Right forelimb (tissue), 1 donor: ENCODE results near the gene ST7.

ENCODE experiments used
- DNase-seq: peaks from one replicate; pipeline ENCODE4 v3.0.0-alpha.2; 2018

Gene ST7

DNA sequence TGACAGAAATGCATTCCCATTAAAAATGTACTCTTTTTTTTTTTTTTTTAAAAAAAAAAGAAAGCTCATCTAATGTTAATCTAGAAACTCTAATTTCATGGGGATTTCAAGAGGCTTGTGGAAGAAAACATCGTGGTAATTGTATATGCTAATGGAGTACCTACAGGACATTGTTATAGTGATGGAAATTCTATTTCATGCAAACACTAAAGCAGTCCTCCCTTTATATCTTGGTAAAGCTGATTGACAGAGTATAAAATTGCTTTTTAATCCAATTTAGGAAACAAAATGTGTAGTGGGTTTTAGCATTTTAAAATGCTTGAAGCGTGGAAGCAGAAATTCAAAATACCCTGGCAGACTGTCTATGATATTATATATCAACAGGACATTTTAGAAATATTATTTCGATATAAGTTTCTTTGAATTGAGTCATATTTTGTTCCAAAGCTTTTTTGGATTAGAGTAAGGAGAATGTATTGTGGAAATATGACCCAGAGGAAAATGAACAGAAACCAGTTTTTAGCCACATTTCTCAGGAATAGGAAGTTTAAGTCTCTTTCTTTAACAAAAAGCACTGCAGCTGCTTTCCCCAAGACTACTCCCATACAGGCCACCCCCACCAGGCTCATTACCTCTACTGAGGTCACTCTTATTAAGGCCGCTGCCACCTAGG lies 247.6 kb downstream of the ST7 start:
- DNase-seq = no peak

DNA sequence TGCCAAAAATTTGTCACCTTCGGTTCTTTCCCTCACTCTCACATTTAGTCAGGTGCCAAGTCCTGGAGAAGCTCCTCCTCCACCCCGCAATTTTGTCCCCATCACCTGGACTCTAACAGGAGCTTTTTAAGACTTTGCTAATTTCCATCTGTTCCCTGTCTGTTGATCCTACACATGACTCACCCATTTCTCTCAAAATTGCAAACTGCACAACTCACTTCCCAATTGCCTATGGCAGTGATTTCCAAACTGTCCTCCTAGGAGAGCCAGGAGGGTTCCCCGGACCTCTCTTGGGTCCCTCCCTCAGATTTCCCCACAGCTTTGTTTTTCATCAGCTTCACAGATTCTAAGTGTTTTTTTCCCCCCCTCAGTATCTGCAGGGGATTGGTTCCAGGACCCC lies 249.2 kb downstream of the ST7 start:
- no peak for DNase-seq

DNA sequence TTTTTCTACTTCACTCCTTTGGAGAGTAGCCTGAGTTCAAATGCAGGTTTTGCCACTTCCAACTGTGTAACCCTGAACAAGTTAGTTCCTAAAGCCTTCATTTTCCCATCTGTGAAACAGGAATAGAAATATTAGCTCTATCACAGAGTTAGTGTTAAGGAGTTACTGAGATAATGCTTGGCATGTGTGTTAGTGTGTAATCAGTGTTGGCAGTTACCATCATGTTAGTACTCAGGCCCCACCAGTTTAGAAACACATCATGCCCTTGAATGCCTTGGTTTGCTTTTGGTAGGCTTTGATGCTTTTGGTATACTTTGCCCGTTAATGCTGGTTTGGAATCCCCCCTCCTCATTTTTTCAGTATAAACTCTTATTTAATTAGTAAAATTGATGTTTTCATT lies 249.9 kb downstream of the ST7 start:
- no peak for DNase-seq

DNA sequence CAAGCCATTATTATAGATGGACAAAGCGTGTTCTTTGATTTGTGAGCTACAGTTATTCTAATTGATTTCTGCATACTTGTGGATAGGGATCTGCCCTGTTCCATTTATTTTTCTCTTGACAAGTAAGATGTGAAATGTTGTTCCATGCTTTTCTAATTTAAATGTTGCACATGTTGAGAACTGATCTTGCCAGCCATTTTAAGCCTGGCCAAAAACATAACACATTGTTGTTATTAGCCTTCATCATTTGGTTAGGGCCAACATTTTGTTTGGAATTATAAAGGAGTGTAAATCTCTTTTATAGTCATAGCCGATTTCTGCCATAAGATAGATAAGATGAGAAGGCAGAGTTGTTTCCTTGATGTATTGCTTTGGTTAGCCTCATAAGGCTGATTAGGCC lies 252.6 kb downstream of the ST7 start:
- DNase-seq = no peak

DNA sequence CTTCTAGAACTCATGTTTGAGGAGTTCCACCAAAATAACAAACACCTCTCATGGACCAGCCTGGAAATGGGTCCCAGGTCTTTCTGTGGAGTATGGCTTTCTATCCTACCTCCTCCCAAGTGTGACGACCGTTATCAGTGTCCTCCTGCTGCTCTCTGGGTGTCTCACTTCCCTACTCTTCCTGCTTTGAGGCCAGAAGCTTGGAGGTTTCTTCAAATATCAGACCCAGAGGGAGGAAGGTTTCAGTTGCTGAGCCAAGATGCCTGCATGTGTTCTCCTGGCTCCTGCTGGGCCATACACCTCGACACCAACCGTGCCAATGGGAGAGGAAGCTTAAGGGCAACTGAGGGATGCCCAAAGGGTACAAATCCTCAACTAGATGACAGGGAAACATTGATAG lies 255.0 kb downstream of the ST7 start:
- no peak for DNase-seq

DNA sequence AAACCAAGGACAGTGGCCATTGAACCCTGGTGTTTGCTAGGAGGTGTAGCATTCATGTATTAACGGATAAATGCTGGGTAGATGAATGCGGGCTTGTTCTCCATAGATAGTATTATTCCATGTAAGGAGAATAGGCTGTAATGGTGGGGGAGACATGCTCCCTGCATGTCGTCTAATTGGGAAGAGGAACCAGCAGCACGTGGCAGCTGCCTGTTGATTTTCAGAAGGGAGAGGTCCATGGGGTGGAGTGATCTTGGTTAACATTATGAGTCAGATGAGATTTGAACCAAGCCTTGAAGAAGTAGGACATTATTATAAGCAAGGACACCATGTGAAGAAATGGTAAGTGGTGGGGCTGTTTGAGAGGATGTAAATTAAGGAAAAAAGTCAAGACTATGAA lies 257.1 kb downstream of the ST7 start:
- no peak for DNase-seq

DNA sequence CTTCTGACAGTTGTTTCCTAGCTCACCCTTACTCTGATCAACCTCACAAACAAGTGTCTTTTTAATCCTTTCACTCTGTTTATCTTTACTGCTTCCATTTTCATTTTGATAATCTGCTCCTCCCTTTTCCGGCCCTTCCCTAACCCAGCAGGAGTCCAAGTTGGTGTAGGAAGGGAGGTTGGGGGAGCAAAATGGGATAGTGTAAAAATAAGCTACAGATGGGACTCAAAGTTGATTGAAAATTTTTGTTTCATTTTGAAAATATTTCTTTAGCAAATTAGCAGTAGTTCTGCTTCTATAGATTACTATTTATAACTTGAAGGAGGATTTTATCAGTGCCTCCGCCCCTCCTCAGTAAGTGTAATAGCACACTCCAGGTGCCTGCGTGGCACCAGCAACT lies 257.6 kb downstream of the ST7 start:
- no peak for DNase-seq

DNA sequence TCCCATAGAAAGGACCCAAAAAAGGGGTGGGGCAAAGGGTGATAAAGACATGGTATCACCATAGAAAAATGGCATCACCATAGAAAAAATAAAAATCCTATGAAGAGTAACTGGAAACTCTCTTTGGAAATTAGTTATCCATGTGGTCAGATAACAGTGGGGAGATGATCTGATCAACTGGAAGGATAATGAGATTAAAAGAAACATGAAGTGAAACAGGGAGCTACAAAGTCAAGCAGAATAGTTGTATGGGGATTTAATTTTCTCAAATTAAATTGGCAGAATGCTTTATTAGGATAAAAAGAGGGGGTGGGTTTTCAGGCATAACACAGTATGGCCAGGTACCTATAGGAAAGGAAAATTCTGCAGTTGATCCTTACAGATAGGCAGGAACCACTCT lies 258.3 kb downstream of the ST7 start:
- no peak for DNase-seq

DNA sequence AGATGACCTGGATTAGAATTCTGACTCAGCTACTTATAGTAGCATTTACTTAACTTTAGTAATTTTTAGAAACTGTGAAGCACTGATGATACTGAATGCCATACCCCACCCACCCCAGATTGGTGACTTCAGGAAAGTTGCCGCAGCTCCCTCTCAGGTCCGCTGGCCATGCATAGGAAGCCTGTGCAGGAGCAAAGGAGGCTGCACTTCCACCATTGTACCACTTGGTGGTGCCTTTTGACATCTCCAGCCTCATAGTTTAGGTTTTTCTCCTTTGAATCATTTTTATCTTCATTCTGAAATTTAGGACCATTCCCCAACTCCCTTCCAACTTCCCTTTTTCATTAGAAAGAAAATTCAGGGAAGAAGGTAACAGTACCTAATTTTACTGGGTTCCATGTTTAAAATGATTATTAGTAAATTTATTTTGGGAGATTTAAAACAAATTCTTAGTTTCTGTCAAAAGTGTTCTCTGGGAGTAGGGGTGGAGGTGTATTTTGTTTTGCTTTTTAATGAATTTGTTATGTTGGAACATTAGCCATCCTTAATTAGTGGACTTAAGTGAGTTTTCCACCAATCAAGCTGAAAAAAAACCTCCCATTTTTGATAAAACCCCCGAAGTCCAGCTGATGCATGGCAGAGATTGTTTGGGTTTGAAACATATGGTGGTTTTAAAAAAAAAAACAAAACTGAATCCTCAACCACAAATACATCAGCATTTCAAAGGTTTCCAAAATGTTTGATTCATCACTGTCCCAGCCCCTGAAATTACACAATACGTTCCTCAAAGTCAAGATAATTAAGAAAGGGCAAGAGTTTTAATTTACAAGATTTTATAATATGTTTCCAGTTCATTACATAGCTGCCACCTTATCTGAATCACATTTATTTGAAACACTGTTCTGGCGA lies 259.9 kb downstream of the ST7 start:
- DNase-seq = peak; percentile 61

DNA sequence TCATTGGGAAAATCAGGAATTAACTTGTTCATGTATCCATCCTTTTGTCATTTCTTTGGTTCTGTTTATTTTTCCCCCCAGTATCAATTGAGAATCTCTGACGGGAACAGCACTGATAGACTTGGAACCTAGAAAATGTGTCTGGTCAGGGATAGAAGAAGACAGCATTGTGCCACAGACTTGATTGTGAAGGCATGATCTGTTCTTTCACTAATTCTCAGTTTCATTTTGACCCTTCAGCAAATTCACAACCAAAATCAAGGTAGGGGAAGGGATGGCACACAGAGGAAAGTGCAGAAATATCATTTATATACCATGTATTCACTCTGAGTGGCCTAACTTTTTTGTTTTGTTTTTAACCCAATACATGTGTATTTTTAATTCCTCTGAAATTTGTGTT lies 262.7 kb downstream of the ST7 start:
- DNase-seq = no peak

DNA sequence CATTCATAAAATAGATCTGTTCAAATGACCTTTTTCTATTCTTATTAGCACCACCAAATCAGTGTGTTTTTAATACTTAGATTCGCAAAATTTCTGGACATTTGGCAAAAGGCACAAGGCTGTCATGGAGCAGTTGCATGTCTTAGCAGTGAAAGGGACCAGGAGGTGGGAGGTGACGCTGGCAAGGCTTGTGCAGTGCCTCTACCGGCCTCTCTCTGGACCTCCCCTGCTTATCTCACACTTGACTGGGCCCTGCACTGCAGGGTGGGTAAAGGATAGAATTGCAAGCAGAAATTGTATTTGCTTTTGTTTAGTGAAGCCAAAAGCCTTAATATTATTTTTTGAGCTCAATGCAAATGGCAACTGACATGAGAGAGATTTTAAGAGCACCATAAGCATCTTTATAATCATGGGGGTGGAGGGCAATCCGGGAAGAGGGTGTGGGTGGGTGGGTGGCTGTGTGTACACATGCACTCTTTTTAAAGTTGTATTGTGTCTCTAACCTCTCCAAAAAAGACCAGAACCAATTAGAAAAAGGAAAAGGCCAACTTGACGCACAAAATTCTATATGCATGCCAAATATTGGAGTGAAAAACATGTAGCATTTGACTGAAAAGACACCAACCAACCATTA lies 263.3 kb downstream of the ST7 start:
- no peak for DNase-seq

DNA sequence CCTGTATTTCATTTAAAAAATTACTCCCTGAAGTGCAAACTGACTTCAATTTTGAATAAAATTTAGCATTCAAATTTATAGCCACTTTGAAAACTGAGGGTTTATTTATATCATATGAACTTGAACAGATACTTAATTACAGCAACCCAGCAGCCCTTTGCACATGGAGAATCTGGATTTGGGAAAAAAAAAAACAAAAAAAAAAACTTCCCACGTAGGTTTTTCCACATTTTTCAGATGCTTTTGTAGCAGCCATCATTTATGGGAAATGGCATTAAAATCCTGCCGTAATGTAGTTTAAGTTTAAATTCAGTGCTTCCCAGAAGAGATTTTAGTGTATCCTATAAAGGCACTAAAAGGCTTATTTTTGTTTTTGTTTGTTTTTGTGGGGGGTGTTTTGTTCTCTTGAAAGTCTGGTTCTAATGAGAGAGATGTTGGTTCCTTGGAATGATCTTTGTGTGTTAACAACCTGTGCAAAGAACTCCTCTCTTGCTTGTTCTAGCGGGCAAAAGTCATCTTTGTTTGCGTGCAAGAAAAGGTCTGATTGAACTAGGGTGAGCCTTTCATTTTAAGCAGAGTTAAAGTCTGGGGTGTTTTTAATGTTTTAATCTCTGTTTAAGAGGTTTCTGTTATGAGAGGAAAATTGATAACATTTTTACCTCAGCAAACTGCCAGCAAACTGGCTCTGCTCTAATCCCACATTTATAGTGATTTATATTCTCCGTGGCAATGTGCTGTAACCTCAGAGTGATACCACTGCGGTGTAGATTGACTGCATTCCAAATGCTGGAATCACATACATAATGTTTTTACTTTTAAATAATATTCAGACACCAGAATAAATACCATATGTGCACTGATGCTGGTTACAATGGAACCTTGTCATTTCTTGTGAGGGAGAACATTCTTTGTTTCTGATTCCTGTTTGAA lies 264.1 kb downstream of the ST7 start:
- no peak for DNase-seq

DNA sequence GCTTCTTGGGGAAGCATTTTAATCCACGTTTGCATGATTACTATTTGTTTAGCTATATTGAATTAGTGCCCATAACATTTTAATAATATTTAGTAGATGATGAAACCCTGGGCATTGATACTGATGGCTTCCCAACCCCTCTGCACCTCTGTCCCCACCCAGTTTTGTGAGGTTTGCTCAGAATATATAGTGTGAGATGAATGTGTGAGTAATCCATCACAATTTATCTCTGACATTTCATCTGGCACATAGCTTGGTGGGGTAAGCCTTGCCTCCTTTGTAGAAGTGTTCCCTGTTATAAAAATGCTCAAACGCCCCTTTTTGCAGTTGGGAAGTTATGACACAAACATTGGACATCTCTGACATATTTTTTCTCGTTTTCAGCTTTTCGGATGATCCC lies 265.4 kb downstream of the ST7 start:
- DNase-seq = no peak

DNA sequence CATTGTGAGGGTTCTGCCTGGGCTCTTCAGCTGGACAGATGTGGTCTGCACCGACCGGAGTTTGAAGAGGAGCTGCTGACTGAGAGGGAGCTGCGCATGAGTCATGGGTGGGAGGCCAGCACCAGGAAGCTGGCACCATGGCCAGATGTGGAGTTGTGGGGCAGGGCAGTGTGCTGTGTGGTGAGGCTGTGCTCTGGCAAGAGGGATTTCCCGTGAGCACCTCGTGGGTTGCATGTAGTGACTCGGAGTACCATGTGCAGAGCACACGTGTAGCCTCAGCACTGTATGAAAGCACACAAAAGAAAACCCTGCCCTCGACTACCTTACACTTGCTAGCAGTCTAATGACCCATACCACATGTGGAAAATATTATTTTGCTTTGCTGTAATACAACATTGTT lies 266.2 kb downstream of the ST7 start:
- no peak for DNase-seq

DNA sequence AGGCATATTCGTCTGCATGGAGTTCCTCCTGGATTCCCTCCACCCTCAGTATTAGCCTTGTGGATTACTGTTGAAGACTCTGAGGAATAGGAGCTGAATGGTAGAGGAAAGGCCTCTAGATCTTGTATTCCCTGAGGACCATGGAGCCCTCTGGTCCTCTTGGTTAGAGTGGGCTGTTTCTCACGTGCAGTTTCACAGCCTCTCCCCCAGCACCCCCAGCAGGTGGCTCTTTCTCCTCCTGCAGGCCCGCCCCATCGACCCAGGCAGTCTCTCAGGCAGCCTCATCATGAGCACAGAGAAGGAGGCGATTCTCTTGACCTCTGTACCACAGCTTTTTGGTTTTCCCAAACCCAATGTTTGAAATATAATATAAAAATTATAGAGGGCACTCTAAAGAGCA lies 267.5 kb downstream of the ST7 start:
- no peak for DNase-seq

DNA sequence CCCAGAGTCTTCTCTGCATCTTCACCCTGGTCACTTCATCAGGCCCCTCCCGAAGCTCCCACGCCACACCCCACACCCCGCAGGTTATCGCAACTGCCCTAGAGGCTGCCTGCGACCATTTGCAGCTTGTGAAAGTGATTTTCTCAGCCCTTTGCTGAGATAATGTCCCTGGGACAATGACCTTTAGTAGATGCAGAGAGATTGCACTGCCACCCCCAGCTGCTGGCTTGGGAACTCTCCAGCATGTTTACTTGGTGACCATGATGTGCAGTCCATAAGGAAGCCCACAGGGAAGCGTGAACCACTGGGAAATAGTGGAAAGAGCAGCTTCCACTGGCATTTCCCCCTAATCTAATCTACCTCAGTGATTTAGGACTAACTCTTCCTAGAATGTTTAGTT lies 272.2 kb downstream of the ST7 start:
- no peak for DNase-seq

DNA sequence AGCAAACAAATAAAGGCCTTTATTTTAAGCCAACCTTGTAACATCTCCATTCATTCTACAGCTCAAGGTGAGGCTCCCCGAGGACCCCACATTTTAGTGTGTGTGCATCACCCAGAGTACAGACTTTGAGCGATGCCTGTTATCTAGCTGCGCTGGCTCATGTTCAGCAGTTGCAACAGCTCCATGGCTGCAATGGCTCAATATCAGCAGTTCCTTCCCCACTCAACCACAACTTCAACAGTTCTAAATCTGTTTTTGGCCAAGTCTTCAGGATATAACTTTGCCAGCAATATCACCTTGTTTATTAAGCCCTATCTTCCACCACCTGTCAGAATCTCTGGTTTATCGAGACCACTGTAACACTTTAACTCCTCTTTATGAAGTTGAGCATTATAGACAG lies 273.8 kb downstream of the ST7 start:
- DNase-seq = no peak

DNA sequence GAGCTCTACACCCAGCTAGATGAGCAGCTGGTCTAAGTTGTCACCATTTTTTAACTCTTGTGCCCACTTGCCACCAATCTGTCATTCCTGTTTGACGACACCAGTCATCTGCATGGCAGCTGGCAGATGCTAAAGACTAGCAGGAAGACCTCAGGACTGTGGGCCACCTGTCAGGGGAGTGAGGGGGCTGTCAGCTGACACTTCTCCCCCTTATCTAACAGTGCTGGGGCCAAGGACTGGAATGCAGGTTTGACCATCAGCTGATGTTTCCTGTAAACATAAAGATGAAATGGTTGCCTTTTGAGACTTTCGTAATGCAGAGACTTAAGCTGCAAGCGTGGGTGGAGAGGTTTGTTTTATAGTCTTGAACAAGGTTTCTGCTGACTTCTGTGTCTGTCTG lies 276.0 kb downstream of the ST7 start:
- DNase-seq = peak; percentile 50

DNA sequence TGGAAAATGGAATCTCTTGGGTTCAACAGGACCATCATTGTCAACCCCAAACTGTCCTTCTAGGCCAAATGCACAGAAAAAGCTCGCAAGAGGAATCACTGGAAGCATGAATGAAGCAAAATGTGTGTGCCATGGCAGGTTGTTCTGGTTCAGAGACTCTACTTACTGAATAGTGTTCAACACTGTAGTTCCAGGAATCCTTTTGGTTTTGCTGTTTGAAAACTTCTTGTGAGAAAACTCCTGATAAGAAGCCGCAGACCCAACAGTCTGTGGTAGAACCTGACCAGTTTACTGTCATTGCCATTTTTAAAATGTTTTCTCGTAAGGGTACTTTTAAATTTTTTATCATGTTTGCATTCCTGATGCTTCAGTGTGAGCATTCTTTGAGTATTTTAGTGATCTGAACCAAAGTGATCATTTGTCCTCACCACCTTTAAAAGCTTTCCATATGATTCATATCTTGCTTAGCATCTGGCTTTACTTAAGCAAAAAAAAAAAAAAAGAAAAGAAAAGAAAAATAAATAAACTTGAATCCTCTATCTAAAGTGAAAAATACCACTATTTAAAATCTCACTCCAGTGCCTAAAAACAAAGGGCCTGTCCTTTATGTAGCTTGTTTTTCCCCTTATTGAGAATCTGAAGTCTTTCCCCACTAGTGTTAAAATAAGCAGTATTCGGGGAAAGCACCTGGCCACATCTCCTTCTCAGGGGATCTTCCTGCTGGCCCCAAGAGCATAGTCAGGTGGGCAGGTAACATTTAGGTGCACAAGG lies 277.2 kb downstream of the ST7 start:
- no peak for DNase-seq

DNA sequence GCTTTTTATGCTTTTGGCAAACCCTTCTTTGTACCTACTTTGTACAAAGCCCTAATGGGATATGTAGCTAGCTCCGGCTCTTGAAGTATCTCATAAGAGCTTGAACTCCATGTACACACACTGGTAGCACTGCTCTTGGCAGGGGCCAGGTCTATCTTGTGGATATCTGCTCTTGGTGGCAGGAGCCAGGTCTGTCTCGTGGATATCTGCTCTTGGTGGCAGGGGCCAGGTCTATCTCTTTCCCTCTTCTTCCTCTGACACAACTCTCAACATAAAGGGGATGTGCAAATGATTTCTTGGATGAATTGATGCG lies 277.7 kb downstream of the ST7 start:
- no peak for DNase-seq

DNA sequence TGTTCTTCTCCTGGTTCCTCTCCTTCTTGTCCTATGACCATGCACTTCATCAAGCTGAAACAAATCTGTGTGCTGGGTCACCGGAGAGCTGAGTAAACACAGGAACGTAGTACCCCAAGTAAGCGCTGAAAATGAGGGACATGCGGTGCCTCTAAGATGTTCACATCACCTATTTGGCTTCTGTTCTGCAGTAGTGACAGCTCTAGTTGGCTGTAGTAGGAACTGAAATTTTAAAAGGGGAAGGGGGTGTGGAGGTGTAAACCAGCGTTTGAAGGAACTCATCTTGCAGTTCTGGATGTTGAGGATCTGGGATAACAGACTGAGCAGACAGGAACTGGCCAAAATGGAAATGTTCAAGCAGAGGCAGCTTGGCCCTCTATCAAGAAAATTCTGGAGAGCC lies 284.3 kb downstream of the ST7 start:
- no peak for DNase-seq

DNA sequence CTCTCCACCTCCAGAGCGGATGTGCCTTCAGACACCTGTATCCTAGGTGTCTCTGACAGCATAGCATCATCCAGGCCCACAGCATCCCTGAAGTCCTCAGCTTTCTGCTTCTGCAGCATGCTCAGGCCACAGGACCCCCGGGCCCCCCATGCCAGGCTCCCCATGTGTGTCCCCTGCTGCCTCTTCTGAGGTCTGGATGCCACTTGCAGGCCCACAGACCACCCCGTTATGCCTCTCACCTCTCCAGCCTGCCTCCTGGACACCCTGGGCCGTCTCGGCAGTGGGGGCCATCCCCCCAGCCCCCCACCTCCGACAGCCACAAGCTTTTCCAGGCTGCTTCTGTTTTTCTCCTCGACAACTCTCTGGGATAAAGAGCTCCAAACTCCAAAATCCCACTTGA lies 285.2 kb downstream of the ST7 start:
- DNase-seq = no peak
